HG02798 (cell line): ENCODE data around the gene PPAT.
A peak's percentile ranks its signal among the peaks of the same experiment; 100 is the strongest.
"Not testable (repeated sequence)": the region's sequence is repeated elsewhere in the genome, so short reads cannot be mapped to it uniquely, and the experiment has no call there.

Experiments
- ATAC-seq: cut with Tn5 transposase; IDR thresholded peaks from one replicate; pipeline ENCODE4 v1.9.1; 2021; ENCODE audit warnings: mild to moderate bottlenecking; ENCODE audit not compliant: unreplicated experiment, poor library complexity

Gene PPAT

GRCh38 chr4:56387023-56388001 lies 48.1 kb downstream of the PPAT start, which contains the start of gene AASDH:
AASDH (minus strand) TSS chr4:56387491; CDS start chr4:56384299, 3,192 bp downstream.
- peak; percentile 94 for ATAC-seq

- ATAC-seq, result no peak
Measured at GRCh38 chr4:56386091-56386490, 49.3 kb downstream of the PPAT start.

GRCh38 chr4:56375458-56375857 lies 60.0 kb downstream of the PPAT start:
- no peak for ATAC-seq

GRCh38 chr4:56374956-56375355 lies 60.5 kb downstream of the PPAT start:
- ATAC-seq, result no peak

- no peak for ATAC-seq
Measured at GRCh38 chr4:56372774-56373173, 62.6 kb downstream of the PPAT start.

- ATAC-seq, result no peak
Measured at GRCh38 chr4:56371426-56372220, 63.8 kb downstream of the PPAT start.

- no peak for ATAC-seq
Measured at GRCh38 chr4:56370377-56370776, 65.0 kb downstream of the PPAT start.

GRCh38 chr4:56362981-56363380 lies 72.4 kb downstream of the PPAT start:
- not testable (repeated sequence) for ATAC-seq

- ATAC-seq, result no peak
Measured at GRCh38 chr4:56360071-56360470, 75.3 kb downstream of the PPAT start.

- ATAC-seq, result no peak
Measured at GRCh38 chr4:56356650-56357049, 78.8 kb downstream of the PPAT start.

GRCh38 chr4:56348576-56348975 lies 86.8 kb downstream of the PPAT start:
- ATAC-seq, result no peak

- ATAC-seq, result no peak
Measured at GRCh38 chr4:56345458-56345857, 90.0 kb downstream of the PPAT start.
